Activated T-helper 17 cell treated with anti-CD3 and anti-CD28 coated beads, Interleukin-2, amount 50 U/mL, for 72 hours (primary cell): ENCODE measurements around the gene CPNE6. TPM values are rescaled to one million over a fixed set of nuclear protein-coding genes. Genes with fewer than 3 reads are reported as not detected.

Experiments used
- ATAC-seq: fragments of 150-1000 bp; cut with Tn5 transposase; replicated peaks from 2 replicates; pipeline ENCODE4 v1.10.0; 2021; ENCODE audit warnings: mild to moderate bottlenecking, moderate library complexity
- H3K27ac Mint-ChIP-seq: one replicate; pipeline ENCODE4 v1.8.0; 2022; ENCODE audit warnings: mixed read lengths
- H3K27me3 Mint-ChIP-seq: one replicate; pipeline ENCODE4 v1.8.0; 2022; ENCODE audit warnings: mixed read lengths
- H3K36me3 Mint-ChIP-seq: one replicate; pipeline ENCODE4 v1.8.0; 2022; ENCODE audit warnings: low read depth, mild to moderate bottlenecking, mixed read lengths
- H3K4me1 Mint-ChIP-seq: one replicate; pipeline ENCODE4 v1.8.0; 2022; ENCODE audit warnings: mixed read lengths
- H3K4me3 Mint-ChIP-seq: one replicate; pipeline ENCODE4 v1.8.0; 2022; ENCODE audit warnings: mild to moderate bottlenecking, mixed read lengths
- H3K9me3 Mint-ChIP-seq: one replicate; pipeline ENCODE4 v1.8.0; 2022; ENCODE audit warnings: mixed read lengths
- total RNA-seq, 2 donors: library from RNA; stranded (reverse); gene quantifications; one replicate each; pipeline ENCODE4 v1.2.3, GENCODE V29; 2022

CPNE6 gene
- total RNA-seq, 2 donors from 2014 or later, result not detected

GRCh38 chr14:24051176-24051788 is 20.1 kb upstream of the CPNE6 start:
- peaks cover 6% of the 10 kb centered on the region for H3K27me3 Mint-ChIP-seq
- no peak overlapping the region for H3K27ac Mint-ChIP-seq

DNA sequence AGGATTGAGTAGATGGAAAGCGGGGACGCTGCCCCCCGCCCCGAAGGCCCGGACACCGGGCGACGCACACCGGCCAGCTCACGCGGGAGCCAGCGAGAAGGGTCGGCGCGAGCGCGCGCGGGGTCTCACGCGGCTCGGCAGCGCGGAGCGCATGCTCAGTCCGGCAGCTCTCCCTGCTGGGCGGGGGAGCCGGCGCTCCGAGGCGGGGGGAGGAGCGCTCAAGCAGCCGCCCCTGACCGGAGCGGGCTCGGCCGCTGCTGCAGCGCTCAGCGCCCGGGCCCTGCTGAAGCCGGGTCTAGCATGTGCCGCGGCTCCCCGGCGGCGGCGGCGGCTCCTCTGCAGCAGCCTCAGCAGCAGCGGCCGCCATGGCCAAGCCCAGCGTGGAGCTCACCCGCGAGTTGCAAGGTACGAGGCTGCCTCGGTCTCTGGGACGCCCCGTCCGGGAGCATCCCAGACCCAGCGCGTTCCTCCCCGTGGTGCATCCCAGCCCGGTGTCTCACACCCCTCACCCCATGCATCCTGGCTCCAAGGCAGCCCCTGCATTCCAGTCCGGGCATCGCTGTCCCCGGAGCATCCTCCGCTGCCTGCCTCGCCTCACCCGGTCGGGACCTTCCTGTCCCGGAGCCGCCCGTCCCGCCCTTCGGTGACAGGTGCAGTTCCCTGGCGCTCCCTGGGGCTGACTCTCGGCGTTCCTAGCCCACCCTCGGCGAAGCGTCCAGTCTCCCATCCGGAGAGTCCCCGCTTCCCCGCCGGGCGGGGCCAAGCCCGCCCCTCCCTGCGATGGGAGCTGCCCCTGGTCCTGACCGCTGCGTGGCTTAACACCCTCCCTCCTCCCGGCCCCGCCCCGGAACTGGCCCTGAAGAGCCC is 19.3 kb upstream of the CPNE6 start, which contains the start of gene CARMIL3:
TSS of gene CARMIL3 (plus strand) at position 221 of the 867 bp plus-strand sequence. CDS start at position 366, 145 bp downstream.
- H3K4me1 Mint-ChIP-seq, result peaks cover 15% of the 10 kb centered on the region

More at GRCh38 chr14:24051176-24051788, 20.1 kb upstream of the CPNE6 start:
- Mint-ChIP-seq H3K4me3 (peak overlapping the region; percentile 79), H3K9me3 (no peaks in the 10 kb centered on the region), H3K4me1 (peaks cover 15% of the 10 kb centered on the region), H3K36me3 (no peaks in the 10 kb centered on the region)
- ATAC-seq, result no peak

DNA sequence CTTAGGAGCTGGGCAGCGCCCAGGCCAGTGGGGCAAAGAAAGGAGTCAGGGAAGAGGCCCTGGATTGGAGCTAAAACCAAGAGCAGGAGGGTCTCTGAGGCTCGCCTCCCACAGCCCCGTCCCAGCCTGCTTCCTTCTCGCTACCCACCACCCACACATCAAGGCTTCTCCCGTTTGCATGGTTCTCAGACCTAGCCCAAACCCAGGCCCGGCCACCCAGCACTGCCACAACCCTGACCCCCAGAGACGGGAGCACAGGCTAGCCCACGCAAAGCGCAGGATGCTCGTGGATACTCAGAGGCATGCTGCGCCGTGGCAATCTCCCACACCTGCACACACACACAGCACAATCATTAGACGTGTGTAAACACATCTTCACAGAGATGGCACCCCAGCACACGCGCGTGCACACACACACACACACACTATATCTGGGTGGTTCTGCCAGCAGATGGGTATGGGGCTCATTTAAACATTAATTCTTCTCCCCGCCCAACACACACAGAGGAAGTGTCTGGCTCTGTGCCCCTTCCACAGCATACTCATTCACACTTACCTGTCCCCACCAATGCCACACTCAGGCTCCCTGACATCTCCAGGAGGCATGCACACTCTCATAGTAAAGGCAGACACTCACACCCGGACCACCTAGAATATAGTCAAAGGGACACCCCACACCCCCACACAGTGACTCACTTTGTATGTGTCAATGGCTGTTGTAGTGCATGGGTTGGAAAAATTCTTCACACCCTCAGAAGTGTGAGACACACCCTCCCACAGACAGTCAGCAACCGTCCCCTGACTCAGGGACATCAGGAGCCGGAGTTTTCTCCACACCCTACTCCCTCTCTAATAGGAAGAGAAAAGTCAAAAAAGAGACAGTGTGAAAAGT is 18.5 kb upstream of the CPNE6 start:
- H3K4me3 Mint-ChIP-seq, result peak overlapping the region; percentile 79

More for the DNA sequence above, 19.3 kb upstream of the CPNE6 start, which contains the start of gene CARMIL3:
- H3K4me3 Mint-ChIP-seq, result peak within 1 kb of the TSS; percentile 79
- no peaks in the 10 kb centered on the region for H3K36me3 Mint-ChIP-seq
- H3K9me3 Mint-ChIP-seq, result no peaks in the 10 kb centered on the region
- H3K27ac Mint-ChIP-seq, result peak within 1 kb of the TSS; percentile 61
- ATAC-seq, result peak; percentile 68
- H3K27me3 Mint-ChIP-seq, result peaks cover 6% of the 10 kb centered on the region

DNA sequence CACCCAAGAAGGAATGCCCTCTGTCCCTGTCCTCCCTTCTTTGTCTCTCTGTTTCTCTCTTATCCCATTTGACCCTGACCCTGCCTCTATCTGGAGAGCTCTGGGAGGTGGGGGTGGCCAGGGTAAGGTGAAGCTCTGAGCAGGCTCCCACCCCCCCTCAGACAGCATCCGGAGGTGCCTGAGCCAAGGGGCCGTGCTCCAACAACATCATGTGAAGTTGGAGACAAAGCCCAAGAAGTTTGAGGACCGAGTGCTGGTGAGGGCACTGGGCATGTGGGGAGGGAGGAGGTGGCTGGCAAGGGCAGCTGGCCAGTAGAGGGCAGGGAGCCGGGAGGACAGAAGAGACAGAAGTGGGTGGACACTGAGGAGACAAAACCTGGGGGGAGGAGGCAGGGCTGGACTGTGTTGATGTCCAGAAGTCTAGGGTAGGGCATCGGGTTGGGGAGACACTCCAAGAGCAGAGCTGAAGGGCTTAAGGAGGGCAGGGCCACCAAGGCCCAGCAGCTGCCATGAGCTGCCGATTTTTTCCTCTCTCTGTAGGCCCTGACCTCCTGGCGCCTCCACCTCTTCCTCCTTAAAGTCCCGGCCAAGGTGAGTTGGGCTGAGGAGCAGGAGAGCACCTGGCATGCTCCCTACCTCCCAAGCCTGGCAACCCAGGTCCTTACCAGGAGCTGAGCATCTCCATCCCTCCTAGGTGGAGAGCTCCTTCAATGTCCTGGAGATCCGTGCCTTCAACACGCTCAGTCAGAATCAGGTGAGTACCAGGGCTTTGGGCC is 17.6 kb upstream of the CPNE6 start:
- Mint-ChIP-seq H3K4me1 (peaks cover 20% of the 10 kb centered on the region), H3K27ac (peak overlapping the region; percentile 61), H3K36me3 (no peaks in the 10 kb centered on the region), H3K9me3 (no peaks in the 10 kb centered on the region), H3K4me3 (peak overlapping the region; percentile 79), H3K27me3 (peaks cover 6% of the 10 kb centered on the region)
- no peak for ATAC-seq

More for the DNA sequence above, 18.5 kb upstream of the CPNE6 start:
- H3K9me3 Mint-ChIP-seq, result no peaks in the 10 kb centered on the region
- peaks cover 15% of the 10 kb centered on the region for H3K4me1 Mint-ChIP-seq
- peak; percentile 88 for ATAC-seq
- peak overlapping the region; percentile 61 for H3K27ac Mint-ChIP-seq
- peaks cover 6% of the 10 kb centered on the region for H3K27me3 Mint-ChIP-seq
- no peaks in the 10 kb centered on the region for H3K36me3 Mint-ChIP-seq

- H3K4me3 Mint-ChIP-seq, result peak overlapping the region; percentile 79
- no peak overlapping the region for H3K27ac Mint-ChIP-seq
- ATAC-seq, result no peak
- H3K36me3 Mint-ChIP-seq, result no peaks in the 10 kb centered on the region
- H3K4me1 Mint-ChIP-seq, result peaks cover 20% of the 10 kb centered on the region
- H3K27me3 Mint-ChIP-seq, result peaks cover 3% of the 10 kb centered on the region
- no peaks in the 10 kb centered on the region for H3K9me3 Mint-ChIP-seq
Observed at GRCh38 chr14:24054324-24054641, 17.1 kb upstream of the CPNE6 start.

GRCh38 chr14:24054646-24055045 is 16.7 kb upstream of the CPNE6 start:
- no peak for ATAC-seq
- Mint-ChIP-seq H3K4me1 (peaks cover 20% of the 10 kb centered on the region), H3K4me3 (no peak overlapping the region), H3K27ac (no peak overlapping the region), H3K9me3 (no peaks in the 10 kb centered on the region), H3K27me3 (peaks cover 2% of the 10 kb centered on the region), H3K36me3 (no peaks in the 10 kb centered on the region)

DNA sequence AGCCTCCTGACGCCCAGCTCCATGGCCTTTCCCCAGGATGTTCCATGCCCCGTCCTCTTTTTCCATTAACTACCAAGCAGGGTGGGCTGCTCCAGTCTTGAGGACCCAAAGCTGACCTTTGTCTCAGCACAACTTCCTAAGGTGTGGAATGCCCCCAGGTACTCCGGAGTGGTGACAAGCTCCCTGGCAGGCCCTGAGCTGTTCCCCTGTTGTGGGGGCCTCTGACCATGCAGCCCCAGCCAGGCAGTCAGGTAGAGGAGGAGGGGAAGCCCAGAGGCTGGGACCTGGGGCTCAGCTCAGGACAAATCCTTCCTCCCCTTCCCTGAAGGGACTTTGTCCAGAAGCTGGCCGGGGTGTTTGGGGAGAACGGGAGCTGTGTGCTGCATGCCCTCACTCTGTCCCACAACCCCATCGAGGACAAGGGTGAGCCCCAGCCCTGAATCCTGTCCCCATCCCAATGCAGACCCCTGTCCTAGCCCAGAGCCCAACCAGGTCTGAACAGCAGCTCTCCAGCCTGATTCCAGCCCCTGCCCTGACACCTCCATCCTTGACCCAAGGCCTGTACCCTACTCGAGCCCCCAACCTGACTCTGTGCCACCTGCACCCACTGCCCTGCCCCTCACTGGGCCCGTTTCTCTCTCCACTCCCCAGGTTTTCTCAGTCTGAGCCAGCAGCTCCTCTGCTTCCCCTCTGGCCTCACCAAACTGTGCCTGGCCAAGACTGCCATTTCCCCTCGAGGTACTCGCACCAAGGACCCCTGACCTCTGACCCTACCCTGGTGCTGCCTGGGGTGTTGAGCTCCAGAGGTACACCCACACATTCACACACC is 15.2 kb upstream of the CPNE6 start:
- H3K4me3 Mint-ChIP-seq, result no peak overlapping the region
- ATAC-seq, result no peak
- H3K27ac Mint-ChIP-seq, result peak overlapping the region; percentile 49
- no peaks in the 10 kb centered on the region for H3K27me3 Mint-ChIP-seq
- H3K9me3 Mint-ChIP-seq, result no peaks in the 10 kb centered on the region
- peaks cover 17% of the 10 kb centered on the region for H3K4me1 Mint-ChIP-seq
- no peaks in the 10 kb centered on the region for H3K36me3 Mint-ChIP-seq

- no peak overlapping the region for H3K4me3 Mint-ChIP-seq
- no peaks in the 10 kb centered on the region for H3K9me3 Mint-ChIP-seq
- H3K36me3 Mint-ChIP-seq, result no peaks in the 10 kb centered on the region
- peaks cover 15% of the 10 kb centered on the region for H3K4me1 Mint-ChIP-seq
- peak overlapping the region; percentile 49 for H3K27ac Mint-ChIP-seq
- no peaks in the 10 kb centered on the region for H3K27me3 Mint-ChIP-seq
- ATAC-seq, result no peak
Observed at GRCh38 chr14:24056800-24057184, 14.6 kb upstream of the CPNE6 start.

DNA sequence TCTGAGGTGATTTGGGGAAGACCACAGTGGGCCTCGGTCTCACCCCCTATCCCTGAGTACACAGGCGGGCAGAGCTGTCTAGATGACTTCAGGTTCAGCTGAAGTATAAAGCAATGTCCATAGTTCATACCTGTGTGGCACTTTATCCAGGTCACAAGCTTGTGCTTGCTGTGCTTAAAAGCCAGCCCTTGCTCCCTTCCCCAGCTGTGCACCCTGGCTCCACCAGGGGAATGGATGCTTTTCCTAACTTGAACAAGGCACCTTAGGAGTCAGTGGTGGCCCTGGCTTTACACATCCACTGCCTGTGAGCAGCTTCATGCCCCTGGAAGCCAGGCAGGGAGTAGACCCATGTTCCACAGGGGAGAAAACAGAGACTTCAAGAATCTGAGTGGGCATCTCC is 14.1 kb upstream of the CPNE6 start:
- H3K27me3 Mint-ChIP-seq, result no peaks in the 10 kb centered on the region
- no peak overlapping the region for H3K27ac Mint-ChIP-seq
- peaks cover 15% of the 10 kb centered on the region for H3K4me1 Mint-ChIP-seq
- no peak overlapping the region for H3K4me3 Mint-ChIP-seq
- H3K36me3 Mint-ChIP-seq, result no peaks in the 10 kb centered on the region
- ATAC-seq, result no peak
- no peaks in the 10 kb centered on the region for H3K9me3 Mint-ChIP-seq

GRCh38 chr14:24057867-24058259 is 13.5 kb upstream of the CPNE6 start:
- Mint-ChIP-seq H3K9me3 (no peaks in the 10 kb centered on the region), H3K27me3 (no peaks in the 10 kb centered on the region), H3K4me3 (no peak overlapping the region), H3K4me1 (peaks cover 11% of the 10 kb centered on the region), H3K36me3 (no peaks in the 10 kb centered on the region), H3K27ac (peak overlapping the region; percentile 59)
- no peak for ATAC-seq

DNA sequence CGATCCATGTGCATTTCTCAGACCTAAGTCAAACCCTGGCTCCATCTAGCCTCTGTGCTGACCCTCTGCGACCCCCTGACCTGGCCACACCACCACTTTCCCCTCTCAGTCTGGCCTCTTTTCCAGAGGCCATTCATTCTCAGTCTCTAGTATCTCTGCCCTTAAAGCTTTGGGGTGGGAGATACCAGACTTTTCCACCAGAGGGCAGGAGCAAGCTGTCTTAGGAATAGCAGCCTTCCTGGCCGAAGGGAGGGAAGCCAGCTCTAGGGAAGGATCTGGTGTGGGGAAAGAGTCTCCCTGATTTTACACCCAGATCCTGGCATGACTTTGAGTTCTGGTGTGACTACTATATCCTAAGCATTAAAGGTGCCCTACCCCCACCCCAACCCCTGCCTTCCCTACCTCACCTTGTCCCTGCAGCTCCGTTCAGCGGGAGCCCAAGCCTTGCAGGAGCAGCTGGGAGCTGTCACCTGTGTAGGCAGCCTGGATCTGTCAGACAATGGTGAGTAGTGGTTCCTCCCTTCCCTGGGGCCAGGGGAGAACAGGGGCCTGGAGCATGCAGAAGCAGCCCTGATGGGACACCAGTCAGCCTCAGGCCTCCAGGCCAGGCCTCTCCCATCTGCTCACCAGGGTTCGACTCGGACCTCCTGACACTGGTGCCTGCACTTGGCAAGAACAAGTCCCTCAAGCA is 13.0 kb upstream of the CPNE6 start:
- no peaks in the 10 kb centered on the region for H3K27me3 Mint-ChIP-seq
- H3K4me1 Mint-ChIP-seq, result peaks cover 6% of the 10 kb centered on the region
- H3K27ac Mint-ChIP-seq, result peak overlapping the region; percentile 59
- H3K36me3 Mint-ChIP-seq, result no peaks in the 10 kb centered on the region
- peak; percentile 78 for ATAC-seq
- H3K4me3 Mint-ChIP-seq, result no peak overlapping the region
- H3K9me3 Mint-ChIP-seq, result no peaks in the 10 kb centered on the region

- H3K27ac Mint-ChIP-seq, result peak overlapping the region; percentile 59
- no peak for ATAC-seq
Observed at GRCh38 chr14:24058951-24059475, 12.3 kb upstream of the CPNE6 start.

More at GRCh38 chr14:24058951-24059475, 12.3 kb upstream of the CPNE6 start:
- Mint-ChIP-seq H3K4me3 (no peak overlapping the region), H3K4me1 (peaks cover 5% of the 10 kb centered on the region), H3K9me3 (no peaks in the 10 kb centered on the region), H3K36me3 (no peaks in the 10 kb centered on the region), H3K27me3 (no peaks in the 10 kb centered on the region)
